K562 (cell line): ENCODE results near the gene C3. TPM values are rescaled to one million over a fixed set of nuclear protein-coding genes. Genes with fewer than 3 reads are reported as not detected.
A peak's percentile ranks its signal among the peaks of the same experiment; 100 is the strongest.

Experiments
- ARID1B ChIP-seq: fragments of 450-650 bp; IDR thresholded peaks from 2 replicates; pipeline ENCODE4 v1.6.1; 2016; ENCODE audit warnings: antibody characterized with exemption, mild to moderate bottlenecking, inconsistent platforms
- C11orf30 ChIP-seq: fragments of 450-650 bp; IDR thresholded peaks from 2 replicates; pipeline ENCODE4 v1.6.1; 2016; ENCODE audit warnings: low read depth, mild to moderate bottlenecking
- CCNT2 ChIP-seq: IDR thresholded peaks from 2 replicates; pipeline ENCODE4 v1.6.1; 2011; ENCODE audit warnings: borderline replicate concordance, low read depth, mild to moderate bottlenecking, moderate library complexity, mixed read lengths, low read length; ENCODE audit not compliant: insufficient read length; ENCODE audit errors: extremely low read depth
- CLOCK ChIP-seq: fragments of 250-450 bp; sonication (Bioruptor Pico); IDR thresholded peaks from 2 replicates; pipeline ENCODE4 v1.4.0; 2020; ENCODE audit warnings: mild to moderate bottlenecking, moderate library complexity, borderline replicate concordance
- CREBBP ChIP-seq: IDR thresholded peaks from one replicate; pipeline ENCODE4 v1.6.1; 2012; ENCODE audit warnings: low read depth, mild to moderate bottlenecking, control low read depth, inconsistent platforms, low read length
- DPF2 ChIP-seq: fragments of 450-650 bp; IDR thresholded peaks from 2 replicates; pipeline ENCODE4 v1.6.1; 2016
- EP400 ChIP-seq: fragments of 450-650 bp; IDR thresholded peaks from 2 replicates; pipeline ENCODE4 v1.6.1; 2017; ENCODE audit warnings: antibody characterized with exemption, mild to moderate bottlenecking, moderate library complexity
- EWSR1 ChIP-seq: fragments of 450-650 bp; IDR thresholded peaks from 2 replicates; pipeline ENCODE4 v1.6.1; 2018; ENCODE audit warnings: borderline replicate concordance, mild to moderate bottlenecking, low read depth, moderate library complexity; ENCODE audit not compliant: partially characterized antibody
- FOXK1 ChIP-seq: sonication (generic); formaldehyde crosslinking; IDR thresholded peaks from 2 replicates; pipeline ENCODE4 v1.8.0; 2022; ENCODE audit warnings: missing genetic modification reagents, mild to moderate bottlenecking, borderline replicate concordance
- HNRNPH1 ChIP-seq: fragments of 200-400 bp; formaldehyde crosslinking; optimal IDR thresholded peaks from 2 replicates; pipeline ENCODE3; 2017; ENCODE audit warnings: low read depth, mild to moderate bottlenecking, low read length, moderate library complexity
- KDM1A ChIP-seq, 2 experiments: fragments of 450-650 bp; IDR thresholded peaks; 2 replicates each; pipeline ENCODE4 v1.6.1; 2016; ENCODE audit warnings: mild to moderate bottlenecking in 2 of 2
- KDM4B ChIP-seq, 2 experiments: fragments of 450-650 bp in 1 of 2; sonication (generic) in 1 of 2; IDR thresholded peaks; 2 replicates each; pipeline ENCODE4 v1.6.1; 2016 to 2017; ENCODE audit warnings: borderline replicate concordance in 2 of 2, antibody characterized with exemption in 1 of 2, low read depth in 1 of 2, mild to moderate bottlenecking in 1 of 2
- KLF16 ChIP-seq: IDR thresholded peaks from 2 replicates; pipeline ENCODE4 v1.6.1; 2016; ENCODE audit warnings: antibody characterized with exemption
- MEIS2 ChIP-seq: fragments of 450-650 bp; IDR thresholded peaks from 2 replicates; pipeline ENCODE4 v1.6.1; 2014; ENCODE audit warnings: mild to moderate bottlenecking; ENCODE audit not compliant: partially characterized antibody
- MTA3 ChIP-seq: fragments of 450-650 bp; formaldehyde crosslinking; IDR thresholded peaks from 2 replicates; pipeline ENCODE4 v1.6.1; 2017; ENCODE audit warnings: mild to moderate bottlenecking, borderline replicate concordance
- MXI1 ChIP-seq: IDR thresholded peaks from 2 replicates; pipeline ENCODE4 v1.6.1; 2011; ENCODE audit warnings: low read depth, mild to moderate bottlenecking, improper control_type of control experiment, low read length
- POLR2A ChIP-seq: fragments of 450-650 bp; conservative IDR thresholded peaks from 2 replicates; pipeline ENCODE4 v1.6.1; 2016
- POLR2AphosphoS5 ChIP-seq: IDR thresholded peaks from 2 replicates; pipeline ENCODE4 v1.6.1; 2011; ENCODE audit warnings: mild to moderate bottlenecking, low read depth, low read length, moderate library complexity; ENCODE audit not compliant: control insufficient read depth, insufficient read depth
- RCOR1 ChIP-seq, 2 experiments: IDR thresholded peaks; 2 replicates each; pipeline ENCODE4 v1.6.1; 2012; ENCODE audit warnings: low read depth in 2 of 2, low read length in 2 of 2, borderline replicate concordance in 1 of 2, improper control_type of control experiment in 1 of 2
- SIX5 ChIP-seq, 2 experiments: IDR thresholded peaks; 2 replicates each; pipeline ENCODE4 v1.6.1; 2011; ENCODE audit warnings: low read length in 2 of 2, borderline replicate concordance in 1 of 2, low read depth in 1 of 2, mild to moderate bottlenecking in 1 of 2, moderate library complexity in 1 of 2; ENCODE audit not compliant: insufficient read depth in 1 of 2
- SLC30A9 ChIP-seq: fragments of 250-450 bp; sonication (Bioruptor Pico); IDR thresholded peaks from 2 replicates; pipeline ENCODE4 v1.8.0; 2022; ENCODE audit warnings: mild to moderate bottlenecking, moderate library complexity
- SMARCC2 ChIP-seq: fragments of 450-650 bp; IDR thresholded peaks from 2 replicates; pipeline ENCODE4 v1.6.1; 2017; ENCODE audit warnings: antibody characterized with exemption, moderate library complexity, mild to moderate bottlenecking, low read depth
- SNIP1 ChIP-seq: fragments of 450-650 bp; IDR thresholded peaks from 2 replicates; pipeline ENCODE4 v1.7.1; 2017; ENCODE audit warnings: low read depth, mild to moderate bottlenecking
- SRSF7 ChIP-seq: fragments of 200-400 bp; formaldehyde crosslinking; optimal IDR thresholded peaks from 2 replicates; pipeline ENCODE3; 2017; ENCODE audit warnings: mild to moderate bottlenecking, low read depth, low read length
- TCF7 ChIP-seq: sonication (generic); IDR thresholded peaks from 2 replicates; pipeline ENCODE4 v1.6.1; 2016; ENCODE audit warnings: antibody characterized with exemption, borderline replicate concordance
- ZEB2 ChIP-seq: fragments of 450-650 bp; IDR thresholded peaks from 2 replicates; pipeline ENCODE4 v1.6.1; 2016
- ZNF584 ChIP-seq: fragments of 200-800 bp; sonication (Bioruptor generic); IDR thresholded peaks from 2 replicates; pipeline ENCODE4 v1.6.1; 2016; ENCODE audit warnings: low read depth, mild to moderate bottlenecking, missing genetic modification characterization, missing compliant biosample characterization
- ZZZ3 ChIP-seq: fragments of 450-650 bp; IDR thresholded peaks from 2 replicates; pipeline ENCODE4 v1.6.1; 2016; ENCODE audit warnings: antibody characterized with exemption, mild to moderate bottlenecking, moderate library complexity
- polyA plus RNA-seq, 8 experiments: library from polyadenylated mRNA; depleted of rRNA in 4 of 8; stranded (reverse) in 5 of 8; unstranded in 3 of 8; fragments of >200 nt; fragmentation: Nextera tagmentation in 2 of 8; fragmentation: Illumina TruSeq in 1 of 8; extraction: Ambion mirVana in 2 of 8; extraction: Trizol in 1 of 8; gene quantifications; 2 replicates each; pipeline versions ENCODE4 v1.2.1 to v1.2.3, GENCODE V29; 2011 to 2014; ENCODE audit warnings: inconsistent platforms in 1 of 8, missing spikeins in 1 of 8
- total RNA-seq, 7 experiments: library from RNA; depleted of rRNA in 6 of 7; stranded (reverse); fragments of >200 nt in 6 of 7; fragmentation: Illumina TruSeq in 2 of 7; extraction: Trizol in 2 of 7; gene quantifications; 2 replicates each; pipeline versions ENCODE4 v1.2.1 to v1.2.3, GENCODE V29; 2011 to 2021; ENCODE audit warnings: low replicate concordance in 1 of 7

The C3 gene
- total and polyA plus RNA-seq, 9 of the 15 experiments (the other 6 are each of a cell fraction or from before 2014, with no cell fraction given), result 0.59 to 10.6 (median 2.2) TPM

- no peak for TF ChIP-seq CLOCK
- TF ChIP-seq MEIS2, result peak; percentile 70
- TF ChIP-seq SLC30A9, result no peak
- TF ChIP-seq FOXK1 (CRISPR knock-in tag), result no peak
- no peak for TF ChIP-seq SNIP1
- TF ChIP-seq KDM1A (IDR thresholded peaks at IDR 0.05), result peak; percentile 85 to 87
- TF ChIP-seq SRSF7, result no peak
- peak in 1 of 2 experiments; percentile 76; a peak in 3 of 4 replicates for TF ChIP-seq RCOR1 (IDR thresholded peaks at IDR 0.05; ENCODE audit: borderline replicate concordance in 1 of 2, low read depth in 2 of 2, low read length in 2 of 2)
- no peak for TF ChIP-seq KDM4B (IDR thresholded peaks at IDR 0.05; ENCODE audit: borderline replicate concordance in 2 of 2, low read depth in 1 of 2)
- peak; percentile 65 for TF ChIP-seq POLR2AphosphoS5
- 0 out of 2 replicates have a peak, but pooled peaks have one; percentile 25 for TF ChIP-seq MTA3
- TF ChIP-seq ZNF584 (CRISPR knock-in tag), result no peak
- no peak for TF ChIP-seq EWSR1
- TF ChIP-seq SMARCC2, result 0 out of 2 replicates have a peak, but pooled peaks have one; percentile 54
- TF ChIP-seq KLF16, result peak; percentile 90
- TF ChIP-seq ZZZ3, result no peak
- peak; percentile 23; the same call in 1 of the 2 replicates for TF ChIP-seq MXI1
- TF ChIP-seq CCNT2, result peak; percentile 73
- TF ChIP-seq ARID1B, result peak; percentile 96
- peak; percentile 76 for TF ChIP-seq C11orf30
- TF ChIP-seq EP400, result no peak
- peak; percentile 83; the same call in 1 of the 2 replicates for TF ChIP-seq TCF7
- TF ChIP-seq HNRNPH1, result no peak
- no peak for TF ChIP-seq CREBBP
- TF ChIP-seq DPF2, result peak; percentile 88
- no peak for TF ChIP-seq SIX5 (IDR thresholded peaks at IDR 0.05; ENCODE audit: borderline replicate concordance in 1 of 2, insufficient read depth in 1 of 2, low read depth in 1 of 2, low read length in 2 of 2)
- TF ChIP-seq ZEB2, result peak; percentile 81
- TF ChIP-seq POLR2A, result no peak
Measured at GRCh38 chr19:6682607-6683128, 37.8 kb downstream of the C3 start (continued).
